Measurements from ENCODE around the gene FLYWCH1. TPM values are rescaled to one million over a fixed set of nuclear protein-coding genes. Genes with fewer than 3 reads are reported as not detected.

The FLYWCH1 gene
- total RNA-seq, 2 experiments from 2014 or later, result 33.4 to 34.9 TPM

GRCh38 chr16:2953706-2954627, 42.2 kb downstream of the FLYWCH1 start:
- H3K27me3 Mint-ChIP-seq, result peaks cover 8% of the 10 kb centered on the region
- no peak overlapping the region for H3K27ac Mint-ChIP-seq
- intact Hi-C loops (cut with micrococcal nuclease), result no loop called here
- no peak for ATAC-seq
- H3K9me3 Mint-ChIP-seq, result no peaks in the 10 kb centered on the region
- H3K4me1 Mint-ChIP-seq (ENCODE audit: low read depth), result peaks cover 5% of the 10 kb centered on the region
- TF ChIP-seq CTCF (IDR thresholded peaks at IDR 0.05), result no peak
- no peaks in the 10 kb centered on the region for H3K36me3 Mint-ChIP-seq (ENCODE audit: low read depth)
- no peak overlapping the region for H3K4me3 Mint-ChIP-seq
- DNase-seq, result no peak
- CTCF ChIA-PET, result no interaction called here
- POLR2A ChIA-PET, result no interaction called here

GRCh38 chr16:2954656-2955381, 43.1 kb downstream of the FLYWCH1 start:
- ChIA-PET CTCF (no interaction called here), POLR2A (no interaction called here)
- DNase-seq (no peak), ATAC-seq (no peak)
- Mint-ChIP-seq H3K27me3 (peaks cover 10% of the 10 kb centered on the region), H3K36me3 (ENCODE audit: low read depth) (no peaks in the 10 kb centered on the region), H3K4me1 (ENCODE audit: low read depth) (peaks cover 5% of the 10 kb centered on the region), H3K9me3 (no peaks in the 10 kb centered on the region), H3K4me3 (no peak overlapping the region), H3K27ac (no peak overlapping the region)
- intact Hi-C loops (cut with micrococcal nuclease), result no loop called here
- TF ChIP-seq CTCF (IDR thresholded peaks at IDR 0.05), result no peak

- intact Hi-C loops (cut with micrococcal nuclease), result no loop called here
- Mint-ChIP-seq H3K27ac (no peak overlapping the region), H3K4me3 (no peak overlapping the region), H3K36me3 (ENCODE audit: low read depth) (no peaks in the 10 kb centered on the region), H3K27me3 (peaks cover 10% of the 10 kb centered on the region), H3K4me1 (ENCODE audit: low read depth) (peaks cover 5% of the 10 kb centered on the region), H3K9me3 (no peaks in the 10 kb centered on the region)
- TF ChIP-seq CTCF (IDR thresholded peaks at IDR 0.05), result no peak
- ChIA-PET POLR2A (no interaction called here), CTCF (no interaction called here)
- ATAC-seq (no peak), DNase-seq (no peak)
These were observed 43.7 kb downstream of the FLYWCH1 start for GRCh38 chr16:2955438-2955778.

GRCh38 chr16:2955779-2956578, 44.2 kb downstream of the FLYWCH1 start:
- intact Hi-C loops (cut with micrococcal nuclease), result no loop called here
- H3K27ac Mint-ChIP-seq, result no peak overlapping the region
- DNase-seq (no peak), ATAC-seq (no peak)
- no peak overlapping the region for H3K4me3 Mint-ChIP-seq
- ChIA-PET CTCF (no interaction called here), POLR2A (interaction anchor here (0.6 kb wide), 1 partner anchor 21 kb away, joined by 3 read pairs; no protein-coding TSS in a partner anchor)
- H3K4me1 Mint-ChIP-seq (ENCODE audit: low read depth), result peaks cover 5% of the 10 kb centered on the region
- H3K27me3 Mint-ChIP-seq, result peaks cover 10% of the 10 kb centered on the region
- H3K9me3 Mint-ChIP-seq, result no peaks in the 10 kb centered on the region
- TF ChIP-seq CTCF (IDR thresholded peaks at IDR 0.05), result no peak
- H3K36me3 Mint-ChIP-seq (ENCODE audit: low read depth), result no peaks in the 10 kb centered on the region

Measured in activated CD8-positive, alpha-beta T cell treated with anti-CD3 and anti-CD28 coated beads for 36 hours (primary cell).